AG08395 (cell line): ENCODE measurements around the gene ODF2.
"Not testable (repeated sequence)": the region's sequence is repeated elsewhere in the genome, so short reads cannot be mapped to it uniquely, and the experiment has no call there.

ENCODE experiments used
- DNase-seq: peaks from one replicate; pipeline ENCODE4 v3.0.0; 2012; ENCODE audit warnings: mixed read lengths, low spot score

Gene ODF2

DNA sequence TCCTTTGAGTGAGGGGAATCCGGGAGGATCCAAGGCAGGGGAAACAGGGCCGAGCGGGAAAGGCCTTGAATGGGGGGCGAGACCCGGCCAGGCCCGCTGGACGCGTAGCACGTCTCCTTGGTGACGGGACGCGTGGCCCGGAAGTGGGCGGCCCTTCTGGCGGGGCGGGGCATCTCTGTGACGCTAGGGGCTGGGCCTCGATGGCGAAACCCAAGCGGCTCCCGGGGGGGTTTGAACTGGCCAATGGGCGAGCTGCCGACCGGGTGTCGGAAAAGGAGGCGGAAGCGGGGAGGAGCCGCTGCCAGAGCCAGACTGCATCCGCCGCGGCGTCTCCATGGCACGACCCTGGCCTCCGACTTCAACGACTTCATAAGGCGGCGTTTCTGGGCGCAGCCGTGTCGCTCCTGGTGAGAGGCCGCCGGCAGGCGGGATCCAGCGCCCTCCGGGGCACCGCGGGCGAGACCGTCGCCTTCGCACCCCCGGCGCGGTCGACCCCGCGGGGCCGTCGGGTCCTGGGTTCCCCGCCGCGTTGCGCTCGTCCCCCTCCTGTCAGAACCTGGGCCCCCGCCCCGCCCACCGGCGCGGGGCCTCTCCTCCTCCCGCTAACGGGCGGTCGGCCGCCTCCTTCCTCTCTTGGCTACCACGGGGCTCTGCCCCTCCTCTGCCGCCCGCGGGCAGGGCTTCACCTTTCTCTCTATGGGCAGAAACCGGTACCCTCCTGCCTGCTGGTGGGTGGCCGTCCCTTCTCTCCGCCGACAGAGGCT, at the start of gene ODF2:
Gene ODF2 (plus strand): TSS at position 158 of the 764 bp plus-strand sequence. CDS start 86 bp downstream, at position 244.
- peak; percentile 99 for DNase-seq

DNA sequence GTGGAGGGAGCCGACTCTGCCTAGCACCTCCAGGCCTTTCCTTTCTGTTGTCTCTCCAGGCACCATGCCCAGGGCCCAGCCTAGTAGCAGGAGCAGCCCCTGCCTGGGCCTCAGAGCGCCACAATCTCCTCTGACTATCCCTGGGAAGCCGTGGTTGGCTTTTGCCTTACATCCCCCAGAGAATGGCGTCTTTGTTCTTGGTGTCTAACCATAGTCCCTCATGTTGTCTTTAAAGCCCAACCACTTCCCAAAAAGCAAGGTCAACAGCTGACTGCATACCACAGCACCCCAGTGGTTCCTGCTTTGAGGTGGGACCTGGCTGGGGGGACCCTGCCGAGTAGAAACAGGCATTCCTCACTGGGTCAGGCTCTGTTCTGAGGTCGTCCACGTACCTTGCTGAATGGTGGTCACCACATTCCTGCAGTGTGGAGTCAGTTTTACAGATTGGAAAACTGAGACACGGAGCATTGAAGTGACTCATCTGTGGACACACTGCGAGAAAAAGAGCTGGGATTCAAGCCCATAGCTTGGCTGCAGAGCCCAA, 48.9 kb upstream of the ODF2 start:
- no peak for DNase-seq

GRCh38 chr9:128408963-128409431, 46.8 kb upstream of the ODF2 start:
- no peak for DNase-seq

DNA sequence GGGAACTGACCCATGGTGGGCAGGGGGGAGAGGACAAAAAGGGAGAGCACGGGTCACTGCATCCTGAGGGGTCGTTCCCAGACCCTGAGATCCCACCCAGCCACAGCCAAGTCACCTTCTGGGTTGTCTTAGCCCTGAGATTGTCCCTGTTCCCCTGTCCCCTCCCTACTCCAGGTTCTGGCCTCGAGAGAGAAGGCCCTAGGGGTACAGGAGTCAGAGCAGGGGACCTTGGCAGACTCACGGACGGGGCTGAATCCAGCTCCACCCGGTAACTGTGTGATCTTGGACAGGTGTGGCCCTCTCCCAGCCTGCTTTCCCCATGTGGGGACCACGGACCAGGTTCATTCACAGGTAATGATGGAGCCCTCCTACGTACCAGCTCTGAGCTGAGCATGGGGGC, 46.4 kb upstream of the ODF2 start:
- no peak for DNase-seq

DNA sequence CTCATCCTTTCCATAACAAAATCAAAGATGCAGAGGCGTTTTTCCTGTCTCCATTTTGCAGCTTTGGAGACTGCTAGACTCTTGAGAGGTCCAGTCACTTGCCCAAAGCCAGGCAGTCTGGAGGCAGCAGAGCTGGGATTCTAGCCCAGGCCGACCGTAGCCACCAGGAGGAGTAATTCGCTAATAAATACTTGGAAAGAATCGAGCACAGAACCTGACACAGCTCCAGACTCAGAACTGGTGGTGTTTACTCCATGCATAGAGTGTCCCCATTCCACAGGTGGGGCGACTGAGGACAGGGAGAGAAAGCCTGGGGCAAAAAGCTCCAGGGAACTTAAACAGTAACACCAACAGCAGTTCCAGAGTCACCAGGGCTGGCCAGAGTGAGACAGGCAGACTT, 45.8 kb upstream of the ODF2 start:
- peak; percentile 38 for DNase-seq

DNA sequence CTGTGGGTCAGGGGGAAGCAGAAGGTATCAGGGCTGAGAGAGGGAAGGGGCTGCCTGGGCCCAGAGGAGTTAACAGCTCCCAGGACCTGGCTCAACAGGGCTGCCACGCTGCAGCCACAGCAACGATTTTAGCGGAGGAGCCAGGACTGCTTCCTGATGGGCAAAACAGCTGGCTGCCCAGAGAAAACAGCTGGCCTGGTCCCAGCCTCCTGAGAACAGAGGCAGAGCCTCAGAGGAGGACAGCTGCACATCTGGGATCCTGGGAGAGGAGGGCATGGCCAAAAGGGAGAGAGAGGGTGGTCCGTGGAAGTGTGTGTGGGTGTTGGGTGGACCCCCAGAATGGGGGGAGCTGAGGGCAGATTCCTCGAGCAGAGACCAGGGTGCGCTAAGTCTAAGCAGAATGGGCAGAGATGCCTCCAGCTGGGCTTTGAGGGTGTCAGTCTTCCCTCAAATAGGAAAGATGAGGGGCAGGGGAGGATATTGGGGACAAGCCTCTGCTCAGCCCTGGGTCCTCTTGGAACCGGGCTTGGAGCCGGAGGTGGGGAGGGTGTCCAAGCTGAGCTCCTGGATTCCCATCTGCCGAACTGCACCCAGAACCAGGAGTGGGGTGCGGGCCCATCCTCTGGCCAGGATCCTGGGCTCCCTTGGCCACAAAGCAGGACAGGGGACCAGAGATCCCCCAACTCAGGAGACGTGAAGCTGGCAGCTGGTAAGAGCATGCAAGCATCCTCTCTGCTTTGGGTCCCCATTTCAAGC, 44.3 kb upstream of the ODF2 start:
- no peak for DNase-seq

DNA sequence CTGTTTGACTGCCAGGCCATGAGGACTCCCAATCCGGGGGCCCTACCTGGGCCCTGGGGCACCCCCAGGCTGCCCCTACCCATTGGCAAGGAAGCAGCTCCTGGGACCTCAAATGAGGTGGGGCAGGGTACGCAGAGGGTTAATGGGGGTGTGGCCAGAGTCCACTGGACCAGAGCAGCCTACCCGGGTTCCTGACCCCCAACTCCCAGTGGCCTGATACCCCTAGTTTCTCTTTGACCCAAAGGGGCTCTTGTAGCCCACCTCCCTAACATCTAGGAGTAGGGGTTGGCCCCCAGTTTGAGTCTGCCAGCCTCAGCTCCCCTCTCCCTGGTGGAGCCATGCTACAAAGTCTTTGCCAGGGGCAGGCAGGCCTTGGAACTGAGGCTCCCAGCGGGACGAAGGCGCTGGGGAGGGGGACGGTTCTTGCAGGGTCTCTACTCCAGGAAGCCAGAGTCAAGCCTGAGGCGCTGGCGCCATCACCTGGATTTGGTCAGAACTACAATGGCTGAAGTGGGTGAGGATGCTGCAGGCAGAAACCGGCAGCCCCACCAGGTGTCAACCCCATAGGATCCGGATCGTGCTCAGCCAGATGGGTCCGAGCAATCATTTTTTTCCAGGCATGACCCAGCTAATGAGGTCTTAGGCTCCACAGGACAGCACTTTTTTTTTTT, 43.6 kb upstream of the ODF2 start:
- DNase-seq = peak; percentile 48

GRCh38 chr9:128413728-128414127, 42.1 kb upstream of the ODF2 start:
- DNase-seq = not testable (repeated sequence)

GRCh38 chr9:128414461-128414860, 41.3 kb upstream of the ODF2 start:
- no peak for DNase-seq

DNA sequence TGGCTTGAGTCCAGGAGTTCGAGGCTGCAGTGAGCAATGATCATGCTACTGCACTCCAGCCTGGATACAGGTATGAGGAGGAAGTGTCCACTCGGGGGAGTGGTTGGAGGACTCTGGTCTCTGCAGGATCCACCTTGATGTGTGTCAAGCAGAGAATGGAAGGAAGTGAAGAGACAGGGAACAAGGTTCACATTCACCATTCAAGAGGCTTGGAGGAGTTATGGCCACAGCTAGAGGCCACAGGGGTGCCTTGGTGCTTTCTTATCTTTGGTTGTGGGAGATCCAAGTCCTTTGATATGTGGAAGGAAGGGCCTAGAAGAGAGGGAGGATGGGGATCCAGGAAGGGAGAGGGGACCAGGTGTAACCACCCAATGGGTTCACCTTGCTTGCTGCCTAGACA, 40.5 kb upstream of the ODF2 start:
- no peak for DNase-seq

- no peak for DNase-seq
These were observed 39.8 kb upstream of the ODF2 start for GRCh38 chr9:128416014-128416413.

DNA sequence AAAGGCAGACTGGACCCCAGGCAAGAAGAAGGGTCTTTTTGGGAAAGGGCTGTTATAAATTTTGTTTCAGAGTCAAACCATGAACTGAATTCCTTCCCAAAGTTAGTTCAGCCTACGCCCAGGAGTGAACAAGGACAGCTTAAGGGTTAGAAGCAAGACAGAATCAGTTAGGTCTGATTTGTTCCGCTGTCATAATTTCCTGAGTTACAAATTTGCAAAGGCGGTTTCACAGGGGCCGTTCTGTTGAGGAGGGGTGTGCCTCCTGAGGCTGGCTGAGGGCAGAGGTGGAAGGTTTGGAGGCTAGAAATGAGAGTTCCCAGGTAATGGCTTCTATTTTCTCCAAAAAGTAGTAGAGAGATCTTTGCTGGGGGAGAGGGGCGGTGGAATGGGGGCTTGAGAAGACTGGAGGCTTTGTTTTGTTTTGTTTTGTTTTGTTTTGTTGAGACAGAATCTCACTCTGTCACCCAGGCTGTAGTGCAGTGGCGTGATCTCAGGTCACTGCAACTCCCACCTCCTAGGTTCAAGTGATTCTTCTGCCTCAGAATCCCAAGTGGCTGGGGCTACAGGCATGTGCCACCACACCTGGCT, 39.3 kb upstream of the ODF2 start:
- no peak for DNase-seq

DNA sequence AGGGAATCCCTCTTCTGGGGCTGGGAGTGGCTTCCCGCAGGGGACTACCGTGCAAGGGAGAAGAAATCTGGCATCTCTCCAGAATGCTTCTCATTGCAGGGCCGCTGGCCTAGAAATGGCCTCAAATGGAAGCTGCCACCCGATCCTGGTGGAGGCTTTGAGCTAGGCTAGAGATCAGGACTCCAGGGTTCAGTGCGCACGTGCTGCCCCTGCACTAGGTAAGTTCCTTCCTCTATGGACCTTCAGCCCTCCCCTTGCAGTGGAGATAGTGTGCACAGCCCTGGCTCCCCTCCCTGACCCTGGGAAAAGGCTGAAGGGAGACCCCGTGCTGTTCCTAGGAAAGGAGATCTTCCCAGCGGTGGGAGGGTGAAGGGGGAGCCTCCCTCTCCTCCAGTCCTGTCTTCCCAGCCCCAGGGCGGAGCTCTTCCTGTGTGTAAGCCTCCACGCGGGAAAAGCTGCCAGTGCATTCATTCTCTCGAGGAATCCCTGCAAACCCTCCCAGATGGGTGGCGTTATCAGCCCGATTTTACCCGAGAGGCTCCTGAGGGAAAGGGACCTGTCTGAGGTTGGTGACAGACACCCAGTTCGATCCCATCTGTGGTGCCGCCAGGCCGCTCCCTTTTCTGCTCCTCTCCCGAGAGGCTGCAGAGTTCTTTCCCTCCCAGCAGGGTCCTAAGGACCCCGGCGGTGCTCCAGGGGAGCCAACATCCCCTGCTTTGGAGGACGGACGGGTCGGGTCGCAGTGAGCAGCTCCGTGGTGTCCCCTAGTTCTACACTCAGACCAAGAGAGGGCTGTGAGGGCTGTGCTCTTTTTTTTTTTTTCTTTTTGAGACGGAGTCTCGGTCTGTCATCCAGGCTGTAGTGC, 36.5 kb upstream of the ODF2 start:
- no peak for DNase-seq

DNA sequence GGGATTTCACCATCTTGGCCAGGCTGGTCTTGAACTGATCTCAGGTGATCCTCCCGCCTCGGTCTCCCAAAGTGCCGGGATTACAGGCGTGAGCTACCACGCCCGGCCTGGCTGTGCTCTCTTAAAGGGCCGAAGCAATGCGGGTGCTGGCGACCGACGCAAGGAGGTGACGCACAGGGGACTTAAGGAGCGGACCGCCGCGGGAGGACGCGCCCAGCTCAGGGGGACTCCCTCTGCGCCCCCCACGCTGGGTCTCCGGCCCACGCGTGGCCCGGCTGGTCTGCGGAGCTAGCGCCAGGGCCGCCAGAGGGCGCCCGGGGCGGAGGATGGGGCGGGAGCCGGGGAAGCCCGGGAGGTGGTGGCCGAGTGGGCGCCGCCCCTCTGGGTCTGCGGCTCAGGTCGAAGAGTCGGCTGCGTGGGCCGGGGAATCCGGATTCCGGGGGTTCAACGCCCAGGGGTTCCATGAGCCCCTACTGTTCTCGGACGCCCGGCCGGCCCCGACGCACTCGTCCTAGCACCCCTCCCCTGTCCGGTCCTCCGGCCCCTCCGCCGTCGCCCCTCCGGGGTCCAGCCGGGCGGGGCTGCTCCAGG, 35.7 kb upstream of the ODF2 start:
- peak; percentile 86 for DNase-seq

DNA sequence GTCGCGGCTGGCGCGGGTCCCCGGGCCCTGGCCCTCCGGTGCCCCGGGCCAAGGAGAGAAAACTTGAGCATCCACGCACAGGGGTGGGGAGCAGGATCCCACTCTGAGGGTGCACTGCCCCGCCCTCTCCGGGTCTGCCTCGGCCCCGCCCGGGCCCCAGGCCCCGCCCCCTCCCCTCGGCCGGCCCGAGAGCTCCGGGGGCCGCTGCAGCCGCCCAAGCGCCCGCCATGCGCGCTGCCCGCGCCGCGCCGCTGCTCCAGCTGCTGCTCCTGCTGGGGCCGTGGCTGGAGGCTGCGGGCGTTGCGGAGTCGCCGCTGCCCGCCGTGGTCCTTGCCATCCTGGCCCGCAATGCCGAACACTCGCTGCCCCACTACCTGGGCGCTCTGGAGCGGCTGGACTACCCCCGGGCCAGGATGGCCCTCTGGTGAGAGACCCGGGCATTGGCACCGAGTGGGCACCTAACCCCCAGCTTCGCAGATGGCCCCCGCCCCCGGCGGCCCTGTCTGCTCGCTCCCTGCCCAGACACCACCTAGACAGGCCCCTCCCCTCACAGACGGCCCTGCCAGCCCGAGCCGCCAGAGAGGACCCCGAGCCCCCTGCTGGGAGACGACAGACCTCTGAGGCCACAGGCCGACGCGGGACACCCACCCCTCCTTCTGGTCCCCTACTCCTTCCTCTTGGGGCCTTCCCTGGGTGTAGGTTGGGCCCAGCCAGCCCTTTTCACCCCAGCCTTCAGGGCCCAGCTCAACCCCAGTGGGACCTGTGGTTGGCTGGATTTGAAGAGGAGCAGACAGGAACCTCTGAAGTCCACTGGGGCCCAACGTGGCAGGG, 34.9 kb upstream of the ODF2 start, which contains the start of gene CERCAM:
Gene CERCAM (plus strand): TSS at position 207 of the 831 bp plus-strand sequence. CDS start 21 bp downstream, at position 228.
- peak; percentile 89 for DNase-seq

GRCh38 chr9:128421482-128421996, 34.3 kb upstream of the ODF2 start:
- peak; percentile 75 for DNase-seq

- not testable (repeated sequence) for DNase-seq
These were observed 33.6 kb upstream of the ODF2 start for GRCh38 chr9:128422022-128422782.

DNA sequence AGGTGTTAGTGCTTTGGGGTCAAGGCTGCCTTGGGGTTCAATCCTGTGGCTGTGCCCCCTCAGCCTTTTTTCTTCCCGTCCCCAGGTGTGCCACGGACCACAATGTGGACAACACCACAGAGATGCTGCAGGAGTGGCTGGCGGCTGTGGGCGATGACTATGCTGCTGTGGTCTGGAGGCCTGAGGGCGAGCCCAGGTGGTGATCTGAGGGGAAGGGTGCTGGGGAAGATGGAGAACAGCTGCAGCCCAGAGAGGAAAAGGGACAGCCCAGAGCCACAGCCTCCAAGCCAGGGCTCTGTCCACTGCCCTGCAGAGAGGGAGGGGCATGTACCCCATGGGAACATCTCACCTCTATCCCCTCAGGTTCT, 33.0 kb upstream of the ODF2 start:
- DNase-seq = no peak

GRCh38 chr9:128423356-128423755, 32.5 kb upstream of the ODF2 start:
- DNase-seq = not testable (repeated sequence)
